NB4 (cell line): ENCODE measurements around the gene GNRHR.

Source experiments
- DNase-seq: peaks from one replicate; pipeline ENCODE4 v3.0.0; 2010; ENCODE audit warnings: low read depth
- H3K4me3 ChIP-seq: one replicate; pipeline ENCODE4 v1.5.1; 2011; ENCODE audit warnings: mild to moderate bottlenecking, low read depth, low read length, moderate library complexity
- MAX ChIP-seq: IDR thresholded peaks from 2 replicates; pipeline ENCODE4 v1.6.1; 2011; ENCODE audit warnings: low read depth, low read length
- MYC ChIP-seq: IDR thresholded peaks from 2 replicates; pipeline ENCODE4 v1.6.1; 2011; ENCODE audit warnings: low read depth, low read length
- POLR2A ChIP-seq: IDR thresholded peaks from 2 replicates; pipeline ENCODE4 v1.6.1; 2011; ENCODE audit warnings: mild to moderate bottlenecking; ENCODE audit not compliant: insufficient read length; ENCODE audit errors: extremely low read depth
- TF ChIP-seq, protein P1 (sequence below): IDR thresholded peaks from one replicate; pipeline ENCODE4 v1.5.1; 2012; ENCODE audit warnings: low read depth, low read length

The GNRHR gene

DNA sequence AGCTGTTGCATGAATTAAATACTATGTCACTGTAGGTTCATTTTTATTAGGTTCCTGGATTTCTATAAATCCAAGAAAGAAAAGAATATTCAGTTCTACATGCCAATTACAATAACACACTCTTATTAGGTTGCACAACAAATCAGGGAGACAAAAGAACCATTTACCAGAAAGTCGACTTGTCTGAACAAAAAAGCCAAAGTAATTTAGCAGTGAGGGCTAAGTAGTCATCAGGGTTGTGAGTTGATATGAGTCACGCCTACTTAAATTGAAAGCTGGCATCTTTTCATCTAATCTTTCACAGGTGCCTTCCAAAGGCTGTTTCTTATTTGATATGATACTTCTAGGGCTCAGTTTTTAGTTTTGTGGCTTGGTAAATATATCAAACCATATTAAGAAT is 25.4 kb upstream of the GNRHR start:
- no peak overlapping the region for H3K4me3 ChIP-seq
- TF ChIP-seq POLR2A (no peak), MAX (no peak), MYC (no peak)
- TF ChIP-seq, protein P1, sequence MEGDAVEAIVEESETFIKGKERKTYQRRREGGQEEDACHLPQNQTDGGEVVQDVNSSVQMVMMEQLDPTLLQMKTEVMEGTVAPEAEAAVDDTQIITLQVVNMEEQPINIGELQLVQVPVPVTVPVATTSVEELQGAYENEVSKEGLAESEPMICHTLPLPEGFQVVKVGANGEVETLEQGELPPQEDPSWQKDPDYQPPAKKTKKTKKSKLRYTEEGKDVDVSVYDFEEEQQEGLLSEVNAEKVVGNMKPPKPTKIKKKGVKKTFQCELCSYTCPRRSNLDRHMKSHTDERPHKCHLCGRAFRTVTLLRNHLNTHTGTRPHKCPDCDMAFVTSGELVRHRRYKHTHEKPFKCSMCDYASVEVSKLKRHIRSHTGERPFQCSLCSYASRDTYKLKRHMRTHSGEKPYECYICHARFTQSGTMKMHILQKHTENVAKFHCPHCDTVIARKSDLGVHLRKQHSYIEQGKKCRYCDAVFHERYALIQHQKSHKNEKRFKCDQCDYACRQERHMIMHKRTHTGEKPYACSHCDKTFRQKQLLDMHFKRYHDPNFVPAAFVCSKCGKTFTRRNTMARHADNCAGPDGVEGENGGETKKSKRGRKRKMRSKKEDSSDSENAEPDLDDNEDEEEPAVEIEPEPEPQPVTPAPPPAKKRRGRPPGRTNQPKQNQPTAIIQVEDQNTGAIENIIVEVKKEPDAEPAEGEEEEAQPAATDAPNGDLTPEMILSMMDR: no peak
- DNase-seq: no peak

- TF ChIP-seq MYC (no peak), POLR2A (no peak), MAX (no peak)
- TF ChIP-seq, protein P1: no peak
- DNase-seq: no peak
- no peak overlapping the region for H3K4me3 ChIP-seq
Measured at GRCh38 chr4:67776746-67777145, 22.6 kb upstream of the GNRHR start.

GRCh38 chr4:67770422-67770821 is 16.2 kb upstream of the GNRHR start:
- no peak overlapping the region for H3K4me3 ChIP-seq
- no peak for DNase-seq
- TF ChIP-seq MAX (no peak), POLR2A (no peak), MYC (no peak)
- TF ChIP-seq, protein P1: no peak

DNA sequence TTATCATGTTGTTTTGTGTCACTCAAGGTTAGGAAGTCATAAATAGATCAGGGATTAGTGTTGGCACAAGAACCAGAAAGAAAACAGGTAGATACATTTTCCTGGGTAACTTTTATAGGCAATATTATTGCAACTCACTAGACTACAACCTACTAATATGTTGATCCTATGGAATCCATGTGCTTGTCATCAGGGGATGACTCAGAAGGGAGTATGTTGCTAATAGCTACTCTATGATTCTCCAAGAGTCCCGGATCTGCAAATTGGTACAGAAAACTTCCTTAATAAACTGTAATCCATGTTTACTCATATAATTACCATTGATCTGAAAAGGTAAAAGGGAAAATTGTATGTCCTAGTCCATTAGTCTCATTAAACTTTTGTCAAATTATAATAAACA is 11.7 kb upstream of the GNRHR start:
- DNase-seq: no peak
- H3K4me3 ChIP-seq: no peak overlapping the region
- TF ChIP-seq MYC (no peak), MAX (no peak), POLR2A (no peak)
- TF ChIP-seq, protein P1: no peak

DNA sequence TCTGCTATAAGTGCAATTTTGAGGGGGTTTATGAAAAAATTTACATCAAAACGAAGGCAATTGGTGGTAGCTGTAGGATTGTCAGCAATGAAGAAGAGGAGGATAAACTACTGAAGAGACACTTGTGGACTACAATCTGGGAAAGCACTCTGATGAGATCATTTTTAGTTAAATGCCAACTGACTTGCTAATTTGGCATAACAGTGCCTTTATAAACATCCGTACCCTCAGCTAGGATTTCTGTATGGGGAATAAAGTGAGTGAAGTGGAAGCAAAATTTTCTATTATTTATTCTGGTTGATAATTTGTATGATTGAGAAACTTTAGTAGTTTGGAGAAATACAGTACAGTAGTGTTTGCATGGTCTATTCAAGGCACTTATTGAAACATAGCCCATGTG is 11.2 kb upstream of the GNRHR start:
- H3K4me3 ChIP-seq: no peak overlapping the region
- TF ChIP-seq MYC (no peak), POLR2A (no peak), MAX (no peak)
- TF ChIP-seq, protein P1: no peak
- no peak for DNase-seq

DNA sequence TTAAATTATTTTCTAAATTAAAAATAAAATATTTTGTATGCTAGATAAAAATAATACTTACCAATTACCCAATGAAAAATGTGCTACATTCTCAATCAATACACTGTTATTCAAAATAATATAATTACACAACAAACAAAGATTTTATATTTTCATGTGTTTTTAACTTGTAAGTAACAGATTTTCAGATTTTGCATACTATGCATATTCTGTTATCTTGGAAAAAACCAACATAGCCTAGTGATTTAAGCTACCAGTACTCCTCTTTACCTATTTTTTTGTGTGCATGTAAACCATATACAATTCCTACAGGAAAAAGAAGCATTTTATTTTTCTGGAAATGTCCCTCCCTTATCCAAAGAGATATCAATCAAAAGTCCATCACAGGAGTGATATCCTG is 10.0 kb upstream of the GNRHR start:
- no peak for DNase-seq
- H3K4me3 ChIP-seq: no peak overlapping the region
- no peak for TF ChIP-seq POLR2A
- TF ChIP-seq, protein P1: no peak
- TF ChIP-seq MAX: no peak
- no peak for TF ChIP-seq MYC
